ENCODE measurements around the gene LKAAEAR1. TPM values are rescaled to one million over a fixed set of nuclear protein-coding genes. Genes with fewer than 3 reads are reported as not detected.
A peak's percentile ranks its signal among the peaks of the same experiment; 100 is the strongest.

The LKAAEAR1 gene
- total RNA-seq, 1 donor from 2014 or later, result not detected

- TF ChIP-seq, protein P1, sequence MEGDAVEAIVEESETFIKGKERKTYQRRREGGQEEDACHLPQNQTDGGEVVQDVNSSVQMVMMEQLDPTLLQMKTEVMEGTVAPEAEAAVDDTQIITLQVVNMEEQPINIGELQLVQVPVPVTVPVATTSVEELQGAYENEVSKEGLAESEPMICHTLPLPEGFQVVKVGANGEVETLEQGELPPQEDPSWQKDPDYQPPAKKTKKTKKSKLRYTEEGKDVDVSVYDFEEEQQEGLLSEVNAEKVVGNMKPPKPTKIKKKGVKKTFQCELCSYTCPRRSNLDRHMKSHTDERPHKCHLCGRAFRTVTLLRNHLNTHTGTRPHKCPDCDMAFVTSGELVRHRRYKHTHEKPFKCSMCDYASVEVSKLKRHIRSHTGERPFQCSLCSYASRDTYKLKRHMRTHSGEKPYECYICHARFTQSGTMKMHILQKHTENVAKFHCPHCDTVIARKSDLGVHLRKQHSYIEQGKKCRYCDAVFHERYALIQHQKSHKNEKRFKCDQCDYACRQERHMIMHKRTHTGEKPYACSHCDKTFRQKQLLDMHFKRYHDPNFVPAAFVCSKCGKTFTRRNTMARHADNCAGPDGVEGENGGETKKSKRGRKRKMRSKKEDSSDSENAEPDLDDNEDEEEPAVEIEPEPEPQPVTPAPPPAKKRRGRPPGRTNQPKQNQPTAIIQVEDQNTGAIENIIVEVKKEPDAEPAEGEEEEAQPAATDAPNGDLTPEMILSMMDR (IDR thresholded peaks at IDR 0.05; ENCODE audit: unreplicated experiment), result no peak
- Mint-ChIP-seq H3K27me3 (ENCODE audit: unreplicated experiment) (peaks cover 9% of the 10 kb centered on the region), H3K9me3 (ENCODE audit: unreplicated experiment) (no peaks in the 10 kb centered on the region), H3K4me3 (ENCODE audit: unreplicated experiment) (no peak overlapping the region), H3K27ac (ENCODE audit: unreplicated experiment) (no peak overlapping the region), H3K4me1 (ENCODE audit: unreplicated experiment) (peaks cover 40% of the 10 kb centered on the region), H3K36me3 (ENCODE audit: low read depth, unreplicated experiment) (no peaks in the 10 kb centered on the region)
- DNase-seq (ENCODE audit: low spot score), result no peak
These were observed 27.6 kb downstream of the LKAAEAR1 start for GRCh38 chr20:64056639-64056888.

DNA sequence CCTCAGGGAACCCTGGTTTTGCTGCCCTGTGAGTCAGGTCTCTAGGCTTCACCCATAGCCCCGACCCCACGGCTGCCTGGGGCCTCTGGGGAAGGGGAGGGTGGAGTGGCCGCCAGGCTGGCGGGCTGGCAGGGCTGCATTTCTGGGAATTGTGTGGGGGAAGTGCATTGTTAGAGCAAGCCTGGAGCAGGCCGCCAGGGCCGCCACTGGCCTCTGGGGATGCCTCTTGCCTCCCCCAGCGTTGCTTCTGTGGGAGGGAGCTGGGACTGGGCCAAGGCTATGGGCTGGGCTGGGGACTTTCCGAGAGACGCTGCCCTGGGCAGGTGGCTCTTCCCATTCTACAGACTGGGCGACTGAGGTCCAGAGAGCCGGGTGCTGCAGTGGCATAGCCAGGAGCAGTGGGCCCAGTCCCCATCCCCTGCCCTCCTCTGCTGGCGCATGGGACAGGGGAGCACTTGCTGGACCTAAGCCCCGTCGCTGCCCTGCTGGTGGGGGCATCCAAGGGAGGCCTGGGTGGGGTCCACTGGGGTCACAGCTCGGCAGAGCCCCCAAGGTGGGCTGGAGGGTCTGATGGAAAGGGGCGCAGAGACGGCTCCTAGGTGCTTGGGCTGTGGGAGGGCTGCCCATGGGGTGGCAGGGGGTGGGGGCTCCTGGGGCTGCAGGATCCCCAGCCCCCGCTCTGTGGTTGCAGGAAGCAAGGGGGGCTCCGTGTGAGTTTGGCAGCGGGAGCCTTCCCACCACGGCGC lies 28.1 kb downstream of the LKAAEAR1 start:
- peak; percentile 51 for DNase-seq (ENCODE audit: low spot score)
- TF ChIP-seq, protein P1 (IDR thresholded peaks at IDR 0.05; ENCODE audit: unreplicated experiment), result no peak
- Mint-ChIP-seq H3K4me1 (ENCODE audit: unreplicated experiment) (peaks cover 42% of the 10 kb centered on the region), H3K27ac (ENCODE audit: unreplicated experiment) (no peak overlapping the region), H3K36me3 (ENCODE audit: low read depth, unreplicated experiment) (no peaks in the 10 kb centered on the region), H3K4me3 (ENCODE audit: unreplicated experiment) (no peak overlapping the region), H3K9me3 (ENCODE audit: unreplicated experiment) (no peaks in the 10 kb centered on the region), H3K27me3 (ENCODE audit: unreplicated experiment) (peaks cover 9% of the 10 kb centered on the region)

GRCh38 chr20:64055396-64055892 lies 28.8 kb downstream of the LKAAEAR1 start:
- Mint-ChIP-seq H3K27ac (ENCODE audit: unreplicated experiment) (peak overlapping the region; percentile 82), H3K4me3 (ENCODE audit: unreplicated experiment) (peak overlapping the region; percentile 84), H3K27me3 (ENCODE audit: unreplicated experiment) (peaks cover 11% of the 10 kb centered on the region), H3K4me1 (ENCODE audit: unreplicated experiment) (peaks cover 42% of the 10 kb centered on the region), H3K36me3 (ENCODE audit: low read depth, unreplicated experiment) (no peaks in the 10 kb centered on the region), H3K9me3 (ENCODE audit: unreplicated experiment) (no peaks in the 10 kb centered on the region)
- no peak for DNase-seq (ENCODE audit: low spot score)
- TF ChIP-seq, protein P1 (IDR thresholded peaks at IDR 0.05; ENCODE audit: unreplicated experiment), result no peak

- Mint-ChIP-seq H3K27ac (ENCODE audit: unreplicated experiment) (peak overlapping the region; percentile 92), H3K4me3 (ENCODE audit: unreplicated experiment) (peak overlapping the region; percentile 72), H3K9me3 (ENCODE audit: unreplicated experiment) (no peaks in the 10 kb centered on the region), H3K4me1 (ENCODE audit: unreplicated experiment) (peaks cover 42% of the 10 kb centered on the region), H3K27me3 (ENCODE audit: unreplicated experiment) (peaks cover 12% of the 10 kb centered on the region), H3K36me3 (ENCODE audit: low read depth, unreplicated experiment) (no peaks in the 10 kb centered on the region)
- DNase-seq (ENCODE audit: low spot score), result peak; percentile 71
- TF ChIP-seq, protein P1 (IDR thresholded peaks at IDR 0.05; ENCODE audit: unreplicated experiment), result no peak
These were observed 30.1 kb downstream of the LKAAEAR1 start for GRCh38 chr20:64053841-64054661.
